ENCODE measurements around the gene CST8.

CST8 gene

DNA sequence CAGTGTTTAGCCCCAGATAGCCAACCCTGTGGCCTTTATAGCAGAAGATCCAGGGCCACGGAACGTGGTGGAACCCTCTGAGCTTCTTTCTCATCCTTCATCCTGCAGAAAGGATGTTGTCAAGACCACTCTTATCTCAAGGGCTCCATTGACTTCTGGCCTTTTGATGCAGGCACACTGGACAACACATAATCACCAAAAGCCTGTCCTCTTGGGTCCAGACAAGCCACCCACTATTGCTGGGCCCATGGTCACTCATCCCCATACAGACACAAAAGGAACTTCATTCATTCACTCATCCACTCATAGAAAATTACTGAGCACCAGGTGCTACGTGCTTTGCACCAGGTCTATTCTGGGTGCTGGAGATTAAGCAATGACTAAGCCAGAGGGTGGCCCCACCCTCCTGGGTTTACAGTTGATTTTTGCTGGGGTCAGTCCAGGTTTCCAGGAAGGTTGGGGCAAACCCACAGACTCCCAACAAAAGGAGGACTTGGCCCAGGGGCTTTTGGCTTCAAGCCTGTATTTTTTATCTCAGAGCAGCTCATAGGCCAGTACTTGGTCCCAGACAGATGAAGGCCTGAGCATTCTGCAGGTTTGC lies 2.4 kb downstream of the CST8 start (continued):
- no peak for TF ChIP-seq ZSCAN16 (tag by site-specific recombination; IDR thresholded peaks at IDR 0.05)

DNA sequence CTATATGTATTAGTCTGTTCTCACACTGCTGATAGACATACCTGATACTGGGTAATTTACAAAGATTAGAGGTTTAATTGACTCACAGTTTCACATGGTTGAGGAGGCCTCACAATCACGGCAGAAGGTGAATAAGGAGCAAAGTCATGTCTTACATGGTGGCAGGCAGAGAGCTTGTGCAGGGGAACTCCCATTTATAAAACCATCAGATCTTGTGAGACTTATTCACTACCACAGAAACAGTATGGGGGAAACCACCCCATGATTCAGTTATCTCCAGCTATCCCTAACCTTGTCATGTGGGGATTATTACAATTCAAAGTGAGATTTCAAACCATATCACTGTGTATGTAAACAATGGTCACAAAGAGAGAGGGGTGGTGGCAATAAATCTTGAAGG lies 6.6 kb downstream of the CST8 start:
- TF ChIP-seq, protein P1, sequence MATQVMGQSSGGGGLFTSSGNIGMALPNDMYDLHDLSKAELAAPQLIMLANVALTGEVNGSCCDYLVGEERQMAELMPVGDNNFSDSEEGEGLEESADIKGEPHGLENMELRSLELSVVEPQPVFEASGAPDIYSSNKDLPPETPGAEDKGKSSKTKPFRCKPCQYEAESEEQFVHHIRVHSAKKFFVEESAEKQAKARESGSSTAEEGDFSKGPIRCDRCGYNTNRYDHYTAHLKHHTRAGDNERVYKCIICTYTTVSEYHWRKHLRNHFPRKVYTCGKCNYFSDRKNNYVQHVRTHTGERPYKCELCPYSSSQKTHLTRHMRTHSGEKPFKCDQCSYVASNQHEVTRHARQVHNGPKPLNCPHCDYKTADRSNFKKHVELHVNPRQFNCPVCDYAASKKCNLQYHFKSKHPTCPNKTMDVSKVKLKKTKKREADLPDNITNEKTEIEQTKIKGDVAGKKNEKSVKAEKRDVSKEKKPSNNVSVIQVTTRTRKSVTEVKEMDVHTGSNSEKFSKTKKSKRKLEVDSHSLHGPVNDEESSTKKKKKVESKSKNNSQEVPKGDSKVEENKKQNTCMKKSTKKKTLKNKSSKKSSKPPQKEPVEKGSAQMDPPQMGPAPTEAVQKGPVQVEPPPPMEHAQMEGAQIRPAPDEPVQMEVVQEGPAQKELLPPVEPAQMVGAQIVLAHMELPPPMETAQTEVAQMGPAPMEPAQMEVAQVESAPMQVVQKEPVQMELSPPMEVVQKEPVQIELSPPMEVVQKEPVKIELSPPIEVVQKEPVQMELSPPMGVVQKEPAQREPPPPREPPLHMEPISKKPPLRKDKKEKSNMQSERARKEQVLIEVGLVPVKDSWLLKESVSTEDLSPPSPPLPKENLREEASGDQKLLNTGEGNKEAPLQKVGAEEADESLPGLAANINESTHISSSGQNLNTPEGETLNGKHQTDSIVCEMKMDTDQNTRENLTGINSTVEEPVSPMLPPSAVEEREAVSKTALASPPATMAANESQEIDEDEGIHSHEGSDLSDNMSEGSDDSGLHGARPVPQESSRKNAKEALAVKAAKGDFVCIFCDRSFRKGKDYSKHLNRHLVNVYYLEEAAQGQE (tag by site-specific recombination; IDR thresholded peaks at IDR 0.05), result no peak
- H3K4me1 ChIP-seq (ENCODE audit: control insufficient read depth, insufficient read depth, low read length), result no peaks in the 10 kb centered on the region
- H3K27ac ChIP-seq (ENCODE audit: extremely low read depth, low read depth, low read length), result no peak overlapping the region
- no peaks in the 10 kb centered on the region for H3K36me3 ChIP-seq (ENCODE audit: control insufficient read depth in 2 of 2, insufficient read depth in 1 of 2, low read length in 2 of 2)
- CTCF ChIA-PET, result interaction anchor here (0.7 kb wide), 1 partner anchor 15 kb away, joined by 4 read pairs; no protein-coding TSS in a partner anchor
- POLR2A ChIA-PET, result no interaction called here
- no peaks in the 10 kb centered on the region for H3K9me3 ChIP-seq (ENCODE audit: control insufficient read depth, insufficient read depth, low read depth, low read length)
- no peak overlapping the region for H3K4me3 ChIP-seq (ENCODE audit: low read depth, low read length)

DNA sequence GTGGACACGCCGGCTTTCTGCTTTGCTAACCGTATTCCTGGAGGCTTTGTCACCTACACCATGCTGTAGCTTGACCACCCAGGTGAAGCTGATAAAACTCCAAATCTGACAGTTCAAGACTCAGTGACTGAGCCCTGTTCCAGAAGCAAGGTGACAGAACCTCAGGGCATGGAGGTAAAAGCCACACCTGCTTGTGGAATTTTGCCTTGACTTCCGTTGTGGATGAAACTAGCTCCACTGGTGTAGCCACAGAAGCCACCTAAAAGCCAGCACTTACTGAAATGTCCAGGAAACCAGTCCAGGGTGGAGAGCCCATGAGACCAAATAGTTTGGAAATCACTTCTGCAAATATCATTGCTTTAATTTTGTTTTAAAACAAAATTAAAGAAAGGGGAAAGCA lies 11.0 kb downstream of the CST8 start:
- TF ChIP-seq ZNF660 (tag by site-specific recombination; IDR thresholded peaks at IDR 0.05) (no peak), ZNF837 (tag by site-specific recombination; IDR thresholded peaks at IDR 0.05) (no peak), GLI2 (tag by site-specific recombination; IDR thresholded peaks at IDR 0.05; ENCODE audit: borderline replicate concordance, low read depth) (no peak), FEZF1 (tag by site-specific recombination; IDR thresholded peaks at IDR 0.05) (no peak), ZNF571 (tag by site-specific recombination; IDR thresholded peaks at IDR 0.05) (no peak), ZBTB8A (tag by site-specific recombination; IDR thresholded peaks at IDR 0.05) (no peak), ZNF514 (tag by site-specific recombination; IDR thresholded peaks at IDR 0.05) (no peak), KLF8 (tag by site-specific recombination; IDR thresholded peaks at IDR 0.05) (no peak), ZBTB1 (tag by site-specific recombination; IDR thresholded peaks at IDR 0.05) (no peak), TRIM28 (IDR thresholded peaks at IDR 0.05; ENCODE audit: borderline replicate concordance, low read length) (no peak), ZNF791 (tag by site-specific recombination; IDR thresholded peaks at IDR 0.05) (no peak), ZNF530 (tag by site-specific recombination; IDR thresholded peaks at IDR 0.05; ENCODE audit: low read depth) (no peak), WT1 (tag by site-specific recombination; IDR thresholded peaks at IDR 0.05) (no peak), SP2 (tag by site-specific recombination; IDR thresholded peaks at IDR 0.05) (no peak)
- TF ChIP-seq, protein P1 (tag by site-specific recombination; IDR thresholded peaks at IDR 0.05), result no peak
- TF ChIP-seq, protein P2, sequence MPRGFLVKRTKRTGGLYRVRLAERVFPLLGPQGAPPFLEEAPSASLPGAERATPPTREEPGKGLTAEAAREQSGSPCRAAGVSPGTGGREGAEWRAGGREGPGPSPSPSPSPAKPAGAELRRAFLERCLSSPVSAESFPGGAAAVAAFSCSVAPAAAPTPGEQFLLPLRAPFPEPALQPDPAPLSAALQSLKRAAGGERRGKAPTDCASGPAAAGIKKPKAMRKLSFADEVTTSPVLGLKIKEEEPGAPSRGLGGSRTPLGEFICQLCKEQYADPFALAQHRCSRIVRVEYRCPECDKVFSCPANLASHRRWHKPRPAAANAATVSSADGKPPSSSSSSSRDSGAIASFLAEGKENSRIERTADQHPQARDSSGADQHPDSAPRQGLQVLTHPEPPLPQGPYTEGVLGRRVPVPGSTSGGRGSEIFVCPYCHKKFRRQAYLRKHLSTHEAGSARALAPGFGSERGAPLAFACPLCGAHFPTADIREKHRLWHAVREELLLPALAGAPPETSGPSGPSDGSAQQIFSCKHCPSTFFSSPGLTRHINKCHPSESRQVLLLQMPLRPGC (tag by site-specific recombination; IDR thresholded peaks at IDR 0.05), result no peak
- POLR2A ChIA-PET, result no interaction called here
- no peaks in the 10 kb centered on the region for H3K4me1 ChIP-seq (ENCODE audit: control insufficient read depth, insufficient read depth, low read length)
- CTCF ChIA-PET, result interaction anchor here (0.5 kb wide), 1 partner anchor 147 kb away, joined by 3 read pairs; no protein-coding TSS in a partner anchor
- no peak overlapping the region for H3K27ac ChIP-seq (ENCODE audit: extremely low read depth, low read depth, low read length)
- no peaks in the 10 kb centered on the region for H3K9me3 ChIP-seq (ENCODE audit: control insufficient read depth, insufficient read depth, low read depth, low read length)
- H3K4me3 ChIP-seq (ENCODE audit: low read depth, low read length), result no peak overlapping the region
- H3K36me3 ChIP-seq (ENCODE audit: control insufficient read depth in 2 of 2, insufficient read depth in 1 of 2, low read length in 2 of 2), result no peaks in the 10 kb centered on the region

All from HEK293 (cell line).